OCI-LY1 (cell line): ENCODE results near the gene PCSK6.

Experiments
- EZH2 ChIP-seq: fragments of 200-600 bp; sonication (generic), shearing (Covaris generic); IDR thresholded peaks from 2 replicates; pipeline ENCODE4 v1.8.0; 2017; ENCODE audit warnings: borderline replicate concordance, mixed run types, mild to moderate bottlenecking, antibody characterized with exemption, low read length, moderate library complexity, mixed read lengths
- TF ChIP-seq, protein P1 (sequence below): fragments of 200-600 bp; sonication (generic), shearing (Covaris generic); IDR thresholded peaks from 2 replicates; pipeline ENCODE4 v1.5.1; 2017; ENCODE audit warnings: mild to moderate bottlenecking, antibody characterized with exemption, low read length, moderate library complexity, mixed read lengths

DNA sequence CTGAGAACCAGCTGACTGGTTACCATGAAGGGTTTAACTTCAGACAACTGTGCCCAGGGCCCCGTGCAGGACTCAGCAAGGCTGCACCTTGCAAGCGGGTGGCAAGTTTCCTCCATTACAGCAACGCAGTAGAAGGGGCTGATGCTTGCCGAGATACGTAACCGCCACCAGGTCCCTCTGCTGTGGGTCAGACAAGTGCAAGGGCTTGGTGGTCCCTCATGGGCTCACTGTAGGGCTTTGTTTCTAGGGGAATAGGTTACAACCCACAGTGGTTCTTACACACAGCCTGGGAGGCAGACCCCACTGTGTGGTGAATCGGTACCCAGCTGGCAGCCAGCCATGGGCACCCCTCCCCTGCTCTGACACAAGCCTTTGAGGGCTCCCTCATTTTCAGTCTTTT, 179.0 kb downstream of the PCSK6 start:
- TF ChIP-seq, protein P1, sequence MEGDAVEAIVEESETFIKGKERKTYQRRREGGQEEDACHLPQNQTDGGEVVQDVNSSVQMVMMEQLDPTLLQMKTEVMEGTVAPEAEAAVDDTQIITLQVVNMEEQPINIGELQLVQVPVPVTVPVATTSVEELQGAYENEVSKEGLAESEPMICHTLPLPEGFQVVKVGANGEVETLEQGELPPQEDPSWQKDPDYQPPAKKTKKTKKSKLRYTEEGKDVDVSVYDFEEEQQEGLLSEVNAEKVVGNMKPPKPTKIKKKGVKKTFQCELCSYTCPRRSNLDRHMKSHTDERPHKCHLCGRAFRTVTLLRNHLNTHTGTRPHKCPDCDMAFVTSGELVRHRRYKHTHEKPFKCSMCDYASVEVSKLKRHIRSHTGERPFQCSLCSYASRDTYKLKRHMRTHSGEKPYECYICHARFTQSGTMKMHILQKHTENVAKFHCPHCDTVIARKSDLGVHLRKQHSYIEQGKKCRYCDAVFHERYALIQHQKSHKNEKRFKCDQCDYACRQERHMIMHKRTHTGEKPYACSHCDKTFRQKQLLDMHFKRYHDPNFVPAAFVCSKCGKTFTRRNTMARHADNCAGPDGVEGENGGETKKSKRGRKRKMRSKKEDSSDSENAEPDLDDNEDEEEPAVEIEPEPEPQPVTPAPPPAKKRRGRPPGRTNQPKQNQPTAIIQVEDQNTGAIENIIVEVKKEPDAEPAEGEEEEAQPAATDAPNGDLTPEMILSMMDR: no peak
- TF ChIP-seq EZH2: no peak
